Fibroblast of pulmonary artery (primary cell): ENCODE results near the gene SLC9A1.

Experiments
- DNase-seq: peaks from one replicate; pipeline ENCODE4 v3.0.0-alpha.2; 2010; ENCODE audit warnings: low read depth
- H3K4me3 ChIP-seq: replicated peaks from 2 replicates; pipeline ENCODE4 v1.5.1; 2011; ENCODE audit warnings: low read depth, mild to moderate bottlenecking, control low read depth, low read length, moderate library complexity
- TF ChIP-seq, protein P1 (sequence below): IDR thresholded peaks from 2 replicates; pipeline ENCODE4 v1.5.1; 2011; ENCODE audit warnings: mild to moderate bottlenecking, control low read depth, low read length, inconsistent platforms; ENCODE audit errors: missing control alignments

Gene SLC9A1

DNA sequence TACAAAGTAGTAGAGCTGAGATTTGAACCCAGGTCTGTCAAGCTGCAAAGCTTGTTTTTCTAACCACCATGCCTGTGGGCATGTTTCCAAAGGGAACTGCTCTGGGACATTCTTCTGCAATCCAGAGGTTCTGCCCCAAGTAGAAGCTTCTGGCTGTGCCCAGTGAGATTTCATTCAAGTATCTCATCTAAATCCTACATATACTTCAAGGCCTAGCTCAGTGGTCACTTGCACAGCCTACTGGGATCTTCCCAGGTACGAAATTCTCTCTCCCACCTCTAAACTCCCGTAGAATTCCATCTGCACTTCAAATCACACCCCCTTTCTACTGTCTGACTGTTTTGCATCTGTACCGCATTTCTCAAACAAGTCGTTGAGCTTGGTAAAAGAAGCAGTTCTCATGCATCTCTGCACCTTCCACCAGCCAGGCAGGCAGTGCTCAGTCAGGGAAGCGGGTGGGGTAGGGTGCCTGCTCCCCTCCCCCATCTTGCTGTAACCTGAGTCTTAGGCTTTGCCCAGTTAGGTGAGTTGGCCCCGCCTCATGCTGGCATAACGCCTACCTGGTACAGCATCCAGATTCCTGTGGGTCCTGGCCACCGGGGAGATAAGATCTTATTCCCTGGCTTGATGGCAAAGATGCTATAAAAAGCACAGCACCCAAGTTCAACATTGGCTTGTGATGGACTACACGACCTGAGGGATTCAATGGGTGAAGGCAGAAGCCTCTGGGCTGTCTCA is 13.5 kb downstream of the SLC9A1 start:
- no peak for DNase-seq
- no peak overlapping the region for H3K4me3 ChIP-seq
- TF ChIP-seq, protein P1, sequence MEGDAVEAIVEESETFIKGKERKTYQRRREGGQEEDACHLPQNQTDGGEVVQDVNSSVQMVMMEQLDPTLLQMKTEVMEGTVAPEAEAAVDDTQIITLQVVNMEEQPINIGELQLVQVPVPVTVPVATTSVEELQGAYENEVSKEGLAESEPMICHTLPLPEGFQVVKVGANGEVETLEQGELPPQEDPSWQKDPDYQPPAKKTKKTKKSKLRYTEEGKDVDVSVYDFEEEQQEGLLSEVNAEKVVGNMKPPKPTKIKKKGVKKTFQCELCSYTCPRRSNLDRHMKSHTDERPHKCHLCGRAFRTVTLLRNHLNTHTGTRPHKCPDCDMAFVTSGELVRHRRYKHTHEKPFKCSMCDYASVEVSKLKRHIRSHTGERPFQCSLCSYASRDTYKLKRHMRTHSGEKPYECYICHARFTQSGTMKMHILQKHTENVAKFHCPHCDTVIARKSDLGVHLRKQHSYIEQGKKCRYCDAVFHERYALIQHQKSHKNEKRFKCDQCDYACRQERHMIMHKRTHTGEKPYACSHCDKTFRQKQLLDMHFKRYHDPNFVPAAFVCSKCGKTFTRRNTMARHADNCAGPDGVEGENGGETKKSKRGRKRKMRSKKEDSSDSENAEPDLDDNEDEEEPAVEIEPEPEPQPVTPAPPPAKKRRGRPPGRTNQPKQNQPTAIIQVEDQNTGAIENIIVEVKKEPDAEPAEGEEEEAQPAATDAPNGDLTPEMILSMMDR: no peak

DNA sequence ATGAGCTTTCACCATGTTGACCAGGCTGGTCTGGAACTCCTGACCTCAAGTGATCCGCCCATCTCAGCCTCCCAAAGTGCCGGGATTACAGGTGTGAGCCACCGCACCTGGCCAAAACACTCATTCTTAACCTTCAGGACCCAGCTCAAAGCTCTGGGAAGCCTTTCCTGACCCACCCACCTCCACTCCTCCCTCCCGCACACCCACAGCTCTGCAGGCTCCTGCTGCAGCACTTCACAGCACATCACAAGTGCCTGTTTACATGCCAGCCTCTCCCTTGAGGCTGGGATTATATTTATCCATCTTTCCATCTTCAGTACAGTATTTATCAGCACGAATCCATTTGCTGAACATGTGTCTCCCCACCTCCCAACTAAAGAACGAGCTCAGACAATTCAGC is 14.9 kb downstream of the SLC9A1 start:
- no peak overlapping the region for H3K4me3 ChIP-seq
- no peak for DNase-seq
- TF ChIP-seq, protein P1: no peak

DNA sequence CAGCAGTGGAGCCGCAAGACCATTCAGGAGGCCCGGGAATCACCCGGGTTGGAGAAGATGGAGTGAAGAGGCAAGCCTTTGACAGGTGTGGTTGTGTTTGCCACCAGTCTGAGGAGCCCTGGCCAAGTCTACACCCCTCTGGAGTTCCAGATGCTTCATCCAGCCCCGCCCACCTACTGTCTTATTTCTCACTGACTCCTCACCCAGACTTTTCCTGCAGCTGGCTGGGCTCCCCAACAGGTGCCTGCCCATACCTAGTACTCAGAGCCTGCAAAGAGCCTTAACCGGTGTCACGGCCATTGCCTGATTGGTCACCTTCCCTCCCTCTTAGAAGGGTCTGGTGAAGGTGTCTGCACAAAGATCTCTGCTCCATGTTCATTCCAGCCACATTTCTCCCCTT is 16.0 kb downstream of the SLC9A1 start:
- no peak overlapping the region for H3K4me3 ChIP-seq
- TF ChIP-seq, protein P1: no peak
- DNase-seq: no peak

DNA sequence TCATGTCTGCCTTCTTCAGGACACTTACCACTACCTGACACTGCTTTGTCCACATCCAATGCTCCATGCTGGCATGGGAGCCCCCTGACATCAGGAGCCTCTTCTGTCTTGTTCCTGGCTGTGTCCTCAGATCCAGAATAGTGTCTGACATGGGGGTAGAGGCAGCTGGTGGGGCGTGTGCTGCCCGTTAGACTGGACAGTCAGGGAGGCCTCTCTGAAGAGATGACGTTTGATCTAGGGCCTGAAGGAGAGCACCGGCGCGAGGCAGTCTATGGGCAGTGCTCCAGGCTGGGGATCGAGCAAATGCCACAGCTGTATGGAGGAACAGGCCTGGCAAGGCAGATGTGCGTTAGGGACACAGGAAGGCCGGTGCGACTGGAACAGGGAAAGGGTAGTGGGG is 16.6 kb downstream of the SLC9A1 start:
- no peak for DNase-seq
- TF ChIP-seq, protein P1: no peak
- no peak overlapping the region for H3K4me3 ChIP-seq

DNA sequence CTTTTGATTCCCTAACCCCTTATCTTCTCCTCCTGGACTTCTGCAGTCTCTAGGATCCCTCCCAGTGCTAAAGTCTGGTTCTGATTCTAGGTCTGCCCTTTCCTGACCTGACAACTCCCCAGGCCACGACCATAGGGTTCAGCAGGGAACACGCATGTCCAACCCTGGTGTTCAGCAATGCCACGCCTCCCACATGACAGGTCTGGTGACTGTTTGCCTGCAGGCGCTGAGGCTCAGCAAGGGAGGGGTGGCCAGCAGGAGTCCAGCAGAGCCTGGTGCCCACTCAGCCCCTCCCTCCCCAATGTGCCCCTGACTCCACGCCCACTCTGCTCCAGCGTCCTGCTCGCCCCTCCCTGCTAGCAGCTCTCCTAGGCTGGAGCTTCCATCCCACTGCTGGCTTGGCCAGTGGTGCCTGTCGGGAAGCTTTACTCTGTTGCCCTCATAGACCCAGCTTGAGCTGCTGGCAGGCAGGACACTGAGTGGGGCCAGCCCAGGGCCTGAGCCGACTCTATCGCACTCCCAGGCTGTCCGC is 17.3 kb downstream of the SLC9A1 start:
- DNase-seq: no peak
- TF ChIP-seq, protein P1: no peak
- H3K4me3 ChIP-seq: no peak overlapping the region

DNA sequence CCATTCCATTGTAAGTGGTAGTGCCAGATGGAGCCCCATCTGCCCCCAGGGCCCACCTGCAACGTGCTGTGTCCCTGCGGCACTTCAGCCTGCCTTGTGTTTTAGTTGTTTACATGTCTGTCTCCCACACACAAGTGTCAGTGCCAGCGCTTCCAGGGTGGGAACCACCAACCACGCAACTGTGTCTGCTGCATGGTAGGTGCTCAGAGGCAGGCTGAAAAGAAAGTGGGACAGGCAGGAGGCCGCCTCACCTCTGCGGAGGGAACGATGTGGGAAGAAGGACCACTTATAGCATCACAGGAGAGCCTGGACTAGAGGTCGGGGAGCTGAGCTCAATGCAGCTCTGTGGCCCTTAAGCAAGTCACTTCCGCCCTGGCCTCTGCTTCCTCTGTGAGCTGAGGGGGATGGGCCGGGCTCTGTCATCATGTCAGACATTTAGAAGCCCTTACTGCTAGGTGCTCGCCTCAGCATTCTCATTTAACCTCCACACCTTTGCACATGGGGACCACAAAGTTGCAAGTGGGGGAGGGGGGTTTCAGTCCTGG is 17.9 kb downstream of the SLC9A1 start:
- TF ChIP-seq, protein P1: no peak
- no peak for DNase-seq
- no peak overlapping the region for H3K4me3 ChIP-seq

DNA sequence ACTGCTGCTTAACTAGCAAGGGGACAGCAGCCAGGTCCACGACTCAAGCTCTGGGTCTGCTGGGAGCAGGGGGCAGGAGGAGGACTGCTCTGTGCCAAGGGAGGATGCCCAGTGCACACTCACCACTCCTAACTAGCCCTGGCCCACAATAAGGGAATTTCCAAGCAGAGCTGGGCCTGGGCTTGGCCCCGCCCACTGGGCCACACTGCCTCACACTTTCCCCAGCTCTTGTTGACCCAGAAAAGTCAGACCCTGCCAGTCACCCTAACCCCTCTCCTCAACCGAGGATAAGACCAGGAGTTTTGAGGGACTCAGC is 18.7 kb downstream of the SLC9A1 start:
- H3K4me3 ChIP-seq: no peak overlapping the region
- DNase-seq: no peak
- TF ChIP-seq, protein P1: peak; percentile 0
